Fibroblast of lung (primary cell): ENCODE measurements around the gene NEDD4. TPM values are rescaled to one million over a fixed set of nuclear protein-coding genes. Genes with fewer than 3 reads are reported as not detected.

ENCODE experiments used
- DNase-seq, 2 donors: peaks; one replicate each; pipeline versions ENCODE4 v3.0.0 to v3.0.0-alpha.2; 2010; ENCODE audit warnings: low read depth in 2 of 2
- H2AFZ ChIP-seq: 2 replicates; pipeline ENCODE4 v1.5.1; 2012; ENCODE audit warnings: low read length, control low read depth, inconsistent platforms
- H3K27ac ChIP-seq: 2 replicates; pipeline ENCODE4 v1.5.1; 2011; ENCODE audit warnings: low read length, control low read depth; ENCODE audit not compliant: insufficient read depth
- H3K27me3 ChIP-seq: 2 replicates; pipeline ENCODE4 v1.5.1; 2011; ENCODE audit warnings: mild to moderate bottlenecking, low read length; ENCODE audit not compliant: control insufficient read depth, insufficient read depth
- H3K36me3 ChIP-seq: 2 replicates; pipeline ENCODE4 v1.5.1; 2011; ENCODE audit warnings: low read length; ENCODE audit not compliant: control insufficient read depth, insufficient read depth
- H3K4me1 ChIP-seq: 2 replicates; pipeline ENCODE4 v1.5.1; 2011; ENCODE audit warnings: low read length; ENCODE audit not compliant: control insufficient read depth, insufficient read depth; ENCODE audit errors: extremely low read depth
- H3K4me2 ChIP-seq: 2 replicates; pipeline ENCODE4 v1.5.1; 2011; ENCODE audit warnings: low read length, control low read depth; ENCODE audit not compliant: insufficient read depth; ENCODE audit errors: extremely low read depth
- H3K4me3 ChIP-seq, 4 experiments: fragments of 200-600 bp in 1 of 4; sonication (generic) in 1 of 4; replicated peaks in 1 of 4; 2 replicates each; pipeline ENCODE4 v1.5.1; 2011 to 2016; ENCODE audit warnings: low read length in 4 of 4, low read depth in 3 of 4, mild to moderate bottlenecking in 3 of 4, control low read depth in 2 of 4, inconsistent platforms in 1 of 4, mixed read lengths in 1 of 4; ENCODE audit not compliant: insufficient read depth in 1 of 4; ENCODE audit errors: control extremely low read depth in 1 of 4
- H3K79me2 ChIP-seq: 2 replicates; pipeline ENCODE4 v1.5.1; 2012; ENCODE audit warnings: mild to moderate bottlenecking, low read length, inconsistent platforms; ENCODE audit not compliant: control insufficient read depth, insufficient read depth
- H3K9ac ChIP-seq: 2 replicates; pipeline ENCODE4 v1.5.1; 2011; ENCODE audit warnings: mild to moderate bottlenecking, low read length, control low read depth; ENCODE audit not compliant: insufficient read depth
- H3K9me3 ChIP-seq: 2 replicates; pipeline ENCODE4 v1.5.1; 2012; ENCODE audit warnings: low read depth, low read length; ENCODE audit not compliant: control insufficient read depth, insufficient read depth
- H4K20me1 ChIP-seq: 2 replicates; pipeline ENCODE4 v1.5.1; 2011; ENCODE audit warnings: low read length; ENCODE audit not compliant: control insufficient read depth, insufficient read depth; ENCODE audit errors: extremely low read depth
- EZH2 ChIP-seq: IDR thresholded peaks from 2 replicates; pipeline ENCODE4 v1.5.1; 2012; ENCODE audit warnings: low read length, control low read depth, mild to moderate bottlenecking; ENCODE audit errors: missing control alignments
- polyA plus RNA-seq, 2 donors: library from polyadenylated mRNA; depleted of rRNA in 1 of 2; stranded (reverse) in 1 of 2; unstranded in 1 of 2; fragments of >200 nt; gene quantifications; 2 replicates each; pipeline ENCODE4 v1.2.1, GENCODE V29; 2011 to 2012; ENCODE audit warnings: missing spikeins in 1 of 2
- total RNA-seq: library from RNA; depleted of rRNA; stranded (reverse); fragments of >200 nt; gene quantifications from 2 replicates; pipeline ENCODE4 v1.2.1, GENCODE V29; 2014
- TF ChIP-seq, protein P1 (sequence below), 2 donors: IDR thresholded peaks in 1 of 2; conservative IDR thresholded peaks in 1 of 2; 1 replicate in 1 of 2; 2 replicates in 1 of 2; pipeline ENCODE4 v1.5.1; 2011 to 2012; ENCODE audit warnings: low read length in 2 of 2, control low read depth in 1 of 2, inconsistent platforms in 1 of 2, low read depth in 1 of 2, mild to moderate bottlenecking in 1 of 2

The NEDD4 gene
- total and polyA plus RNA-seq, 2 donors (not counting 1 experiment from before 2014, with no cell fraction given): 21.6 to 30.9 TPM

DNA sequence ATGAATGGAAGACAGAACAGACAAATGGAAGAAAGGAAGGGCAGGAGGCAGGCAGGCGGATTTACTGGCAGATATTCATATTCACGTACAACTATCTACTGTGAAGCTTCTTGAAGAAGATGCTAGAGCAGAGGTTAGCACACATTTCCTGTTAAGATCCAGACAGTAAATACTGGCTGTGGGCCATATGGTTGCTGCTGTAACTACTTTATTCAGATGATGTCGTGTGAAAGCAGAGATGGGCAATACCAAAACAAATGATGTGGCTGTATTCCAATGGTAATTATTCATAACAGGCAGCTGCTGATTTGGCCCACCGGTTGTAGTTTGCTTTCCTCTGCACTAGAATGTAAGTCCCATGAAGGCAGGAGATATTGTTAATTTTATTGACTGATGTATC, 134.8 kb downstream of the NEDD4 start:
- no peak overlapping the region for H3K4me3 ChIP-seq
- H3K79me2 ChIP-seq: no peaks in the 10 kb centered on the region
- no peaks in the 10 kb centered on the region for H3K27me3 ChIP-seq
- no peak for TF ChIP-seq EZH2
- TF ChIP-seq, protein P1, sequence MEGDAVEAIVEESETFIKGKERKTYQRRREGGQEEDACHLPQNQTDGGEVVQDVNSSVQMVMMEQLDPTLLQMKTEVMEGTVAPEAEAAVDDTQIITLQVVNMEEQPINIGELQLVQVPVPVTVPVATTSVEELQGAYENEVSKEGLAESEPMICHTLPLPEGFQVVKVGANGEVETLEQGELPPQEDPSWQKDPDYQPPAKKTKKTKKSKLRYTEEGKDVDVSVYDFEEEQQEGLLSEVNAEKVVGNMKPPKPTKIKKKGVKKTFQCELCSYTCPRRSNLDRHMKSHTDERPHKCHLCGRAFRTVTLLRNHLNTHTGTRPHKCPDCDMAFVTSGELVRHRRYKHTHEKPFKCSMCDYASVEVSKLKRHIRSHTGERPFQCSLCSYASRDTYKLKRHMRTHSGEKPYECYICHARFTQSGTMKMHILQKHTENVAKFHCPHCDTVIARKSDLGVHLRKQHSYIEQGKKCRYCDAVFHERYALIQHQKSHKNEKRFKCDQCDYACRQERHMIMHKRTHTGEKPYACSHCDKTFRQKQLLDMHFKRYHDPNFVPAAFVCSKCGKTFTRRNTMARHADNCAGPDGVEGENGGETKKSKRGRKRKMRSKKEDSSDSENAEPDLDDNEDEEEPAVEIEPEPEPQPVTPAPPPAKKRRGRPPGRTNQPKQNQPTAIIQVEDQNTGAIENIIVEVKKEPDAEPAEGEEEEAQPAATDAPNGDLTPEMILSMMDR (conservative IDR thresholded peaks at IDR 0.05 in 1 of 2, IDR thresholded peaks at IDR 0.05 in 1 of 2; ENCODE audit: low read depth in 1 of 2, low read length in 2 of 2): no peak
- DNase-seq: peak; percentile 9 to 25
- no peak overlapping the region for H3K9ac ChIP-seq
- H3K27ac ChIP-seq: no peak overlapping the region
- no peak overlapping the region for H2AFZ ChIP-seq
- H4K20me1 ChIP-seq: no peaks in the 10 kb centered on the region
- no peaks in the 10 kb centered on the region for H3K9me3 ChIP-seq
- H3K4me2 ChIP-seq: no peak overlapping the region
- no peaks in the 10 kb centered on the region for H3K4me1 ChIP-seq
- H3K36me3 ChIP-seq: peaks cover 5% of the 10 kb centered on the region

DNA sequence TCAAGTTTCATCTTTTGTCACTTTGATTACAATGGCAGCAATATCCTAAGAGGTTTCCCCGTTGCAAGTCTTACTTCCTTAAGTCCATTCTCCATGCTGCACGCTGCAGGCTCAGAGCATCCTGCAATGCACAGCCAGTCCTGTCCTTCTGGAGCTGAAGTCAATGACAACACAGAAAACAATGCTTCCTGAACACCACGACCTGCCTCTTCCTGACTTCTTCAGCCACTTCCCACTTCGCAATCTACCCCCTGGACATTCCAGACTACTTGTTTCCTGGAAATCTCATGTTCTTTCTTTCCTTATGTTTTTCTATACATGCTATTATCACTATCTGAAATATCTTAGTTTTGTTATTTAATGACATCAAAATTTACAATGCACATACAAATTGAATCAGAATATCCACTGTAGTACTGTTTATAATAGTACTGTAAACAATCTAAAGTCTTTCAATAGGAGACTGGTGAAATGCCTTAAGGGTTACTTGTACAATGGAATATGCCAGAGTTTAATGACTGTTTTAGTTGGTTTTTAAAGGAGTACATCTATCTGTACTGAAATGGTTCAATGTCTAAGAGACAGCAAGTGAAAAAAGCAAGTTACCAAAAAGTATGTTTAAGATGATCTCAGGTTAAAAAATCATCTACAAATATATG, 136.8 kb downstream of the NEDD4 start:
- H3K27me3 ChIP-seq: no peaks in the 10 kb centered on the region
- DNase-seq: peak in 1 of 2 donors; percentile 13
- no peak overlapping the region for H2AFZ ChIP-seq
- peaks cover 5% of the 10 kb centered on the region for H3K36me3 ChIP-seq
- H3K79me2 ChIP-seq: no peaks in the 10 kb centered on the region
- no peak overlapping the region for H3K9ac ChIP-seq
- H3K4me3 ChIP-seq: no peak overlapping the region
- no peaks in the 10 kb centered on the region for H4K20me1 ChIP-seq
- H3K4me1 ChIP-seq: no peaks in the 10 kb centered on the region
- H3K4me2 ChIP-seq: no peak overlapping the region
- TF ChIP-seq EZH2: no peak
- TF ChIP-seq, protein P1 (conservative IDR thresholded peaks at IDR 0.05 in 1 of 2, IDR thresholded peaks at IDR 0.05 in 1 of 2; ENCODE audit: low read depth in 1 of 2, low read length in 2 of 2): no peak
- no peaks in the 10 kb centered on the region for H3K9me3 ChIP-seq
- no peak overlapping the region for H3K27ac ChIP-seq

DNA sequence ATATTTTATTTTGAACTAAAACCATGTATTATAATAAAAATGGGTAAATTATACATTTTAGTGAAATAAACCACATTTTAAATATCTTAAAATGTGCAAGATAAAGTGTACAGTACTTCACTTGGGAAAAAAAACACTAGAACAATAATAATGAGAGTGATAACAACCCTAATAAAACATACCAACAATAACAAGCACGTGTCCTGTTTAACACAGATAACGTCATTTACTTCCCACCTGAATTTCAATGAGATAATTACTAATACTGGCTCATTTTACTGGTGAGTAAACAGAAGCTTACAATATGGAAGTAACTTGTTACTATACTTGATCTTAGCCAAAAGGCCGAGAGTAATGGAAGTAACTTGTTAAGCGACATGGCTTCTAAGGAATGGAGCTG, 140.3 kb downstream of the NEDD4 start:
- Histone ChIP-seq H3K4me1 (no peaks in the 10 kb centered on the region), H3K36me3 (peaks cover 2% of the 10 kb centered on the region), H3K9ac (no peak overlapping the region), H3K9me3 (no peaks in the 10 kb centered on the region), H4K20me1 (no peaks in the 10 kb centered on the region), H3K4me2 (no peak overlapping the region), H3K27ac (no peak overlapping the region), H3K27me3 (no peaks in the 10 kb centered on the region), H3K4me3 (no peak overlapping the region), H2AFZ (no peak overlapping the region), H3K79me2 (no peaks in the 10 kb centered on the region)
- no peak for DNase-seq
- no peak for TF ChIP-seq EZH2
- TF ChIP-seq, protein P1 (conservative IDR thresholded peaks at IDR 0.05 in 1 of 2, IDR thresholded peaks at IDR 0.05 in 1 of 2; ENCODE audit: low read depth in 1 of 2, low read length in 2 of 2): no peak
